Neural progenitor cell (in vitro differentiated cells): ENCODE measurements around the gene EDIL3. TPM values are rescaled to one million over a fixed set of nuclear protein-coding genes. Genes with fewer than 3 reads are reported as not detected.

Experiments used
- DNase-seq: peaks from one replicate; pipeline ENCODE4 v3.0.0-alpha.2; 2016; ENCODE audit warnings: low spot score
- H2AFZ ChIP-seq: fragments of 200-600 bp; sonication (generic); replicated peaks from 2 replicates; pipeline ENCODE4 v1.6.1; 2016; ENCODE audit warnings: antibody characterized with exemption
- H3F3A ChIP-seq: fragments of 200-600 bp; sonication (generic); 2 replicates; pipeline ENCODE4 v1.6.1; 2016; ENCODE audit warnings: antibody characterized with exemption, low read depth
- H3K27ac ChIP-seq: fragments of 200-600 bp; sonication (generic); 2 replicates; pipeline ENCODE4 v1.5.1; 2016; ENCODE audit warnings: mild to moderate bottlenecking
- H3K27me3 ChIP-seq: fragments of 200-600 bp; sonication (generic); 2 replicates; pipeline ENCODE4 v1.6.1; 2016; ENCODE audit warnings: mild to moderate bottlenecking, moderate library complexity
- H3K36me3 ChIP-seq: fragments of 200-600 bp; sonication (generic); 2 replicates; pipeline ENCODE4 v1.5.1; 2016
- H3K4me1 ChIP-seq: fragments of 200-600 bp; sonication (generic); 2 replicates; pipeline ENCODE4 v1.6.1; 2016; ENCODE audit warnings: mixed run types
- H3K4me2 ChIP-seq: fragments of 200-600 bp; sonication (generic); 2 replicates; pipeline ENCODE4 v1.6.1; 2016
- H3K4me3 ChIP-seq: fragments of 200-600 bp; sonication (generic); 2 replicates; pipeline ENCODE4 v1.5.1; 2016
- H3K79me2 ChIP-seq: fragments of 200-600 bp; sonication (generic); 2 replicates; pipeline ENCODE4 v1.6.1; 2016; ENCODE audit warnings: low read depth
- H3K9ac ChIP-seq: fragments of 200-600 bp; sonication (generic); 2 replicates; pipeline ENCODE4 v1.6.1; 2016
- H3K9me3 ChIP-seq: fragments of 200-600 bp; sonication (generic); 2 replicates; pipeline ENCODE4 v1.5.1; 2016; ENCODE audit warnings: low read depth
- H4K20me1 ChIP-seq: fragments of 200-600 bp; sonication (generic); 2 replicates; pipeline ENCODE4 v1.6.1; 2016; ENCODE audit warnings: low read depth
- H3K27ac Mint-ChIP-seq: 3 replicates; pipeline ENCODE4 v1.8.0; 2021; ENCODE audit warnings: mixed read lengths
- H3K27me3 Mint-ChIP-seq: 2 replicates; pipeline ENCODE4 v1.8.0; 2022; ENCODE audit warnings: low read depth, mild to moderate bottlenecking, inconsistent platforms, moderate library complexity, mixed read lengths; ENCODE audit not compliant: insufficient read depth
- H3K36me3 Mint-ChIP-seq: 3 replicates; pipeline ENCODE4 v1.8.0; 2021; ENCODE audit warnings: mixed read lengths
- H3K4me1 Mint-ChIP-seq: 3 replicates; pipeline ENCODE4 v1.8.0; 2021; ENCODE audit warnings: mixed read lengths
- H3K4me3 Mint-ChIP-seq: 3 replicates; pipeline ENCODE4 v1.8.0; 2021; ENCODE audit warnings: mild to moderate bottlenecking, moderate library complexity, mixed read lengths
- H3K9me3 Mint-ChIP-seq: 3 replicates; pipeline ENCODE4 v1.8.0; 2020; ENCODE audit warnings: mixed read lengths
- EZH2 ChIP-seq: fragments of 200-600 bp; sonication (generic); IDR thresholded peaks from 2 replicates; pipeline ENCODE4 v1.6.1; 2017; ENCODE audit warnings: antibody characterized with exemption, mild to moderate bottlenecking, moderate library complexity
- EZH2phosphoT487 ChIP-seq: fragments of 200-600 bp; sonication (generic); IDR thresholded peaks from 2 replicates; pipeline ENCODE4 v1.6.1; 2017; ENCODE audit warnings: antibody characterized with exemption
- total RNA-seq: library from RNA; depleted of rRNA; stranded (reverse); fragments of >200 nt; gene quantifications from 2 replicates; pipeline ENCODE4 v1.2.3, GENCODE V29; 2015; ENCODE audit warnings: low replicate concordance
- TF ChIP-seq, protein P1 (sequence below): fragments of 200-600 bp; sonication (generic); IDR thresholded peaks from 2 replicates; pipeline ENCODE4 v1.5.1; 2017; ENCODE audit warnings: antibody characterized with exemption, mild to moderate bottlenecking

Gene EDIL3
- total RNA-seq, 1 donor from 2014 or later, result 13.8 TPM

GRCh38 chr5:84249918-84250630 is 134.6 kb downstream of the EDIL3 start:
- Mint-ChIP-seq H3K4me3 (no peak overlapping the region), H3K27me3 (no peaks in the 10 kb centered on the region), H3K27ac (no peak overlapping the region), H3K4me1 (peaks cover 8% of the 10 kb centered on the region), H3K36me3 (no peaks in the 10 kb centered on the region), H3K9me3 (no peaks in the 10 kb centered on the region)
- Histone ChIP-seq H3K9ac (no peak overlapping the region), H3K36me3 (no peaks in the 10 kb centered on the region), H3K27ac (no peak overlapping the region), H3K4me3 (no peak overlapping the region), H4K20me1 (no peaks in the 10 kb centered on the region), H2AFZ (peak overlapping the region; percentile 11), H3K4me1 (peaks cover 8% of the 10 kb centered on the region), H3F3A (no peaks in the 10 kb centered on the region), H3K4me2 (no peak overlapping the region), H3K27me3 (no peaks in the 10 kb centered on the region), H3K79me2 (no peaks in the 10 kb centered on the region), H3K9me3 (no peaks in the 10 kb centered on the region)
- TF ChIP-seq, protein P1, sequence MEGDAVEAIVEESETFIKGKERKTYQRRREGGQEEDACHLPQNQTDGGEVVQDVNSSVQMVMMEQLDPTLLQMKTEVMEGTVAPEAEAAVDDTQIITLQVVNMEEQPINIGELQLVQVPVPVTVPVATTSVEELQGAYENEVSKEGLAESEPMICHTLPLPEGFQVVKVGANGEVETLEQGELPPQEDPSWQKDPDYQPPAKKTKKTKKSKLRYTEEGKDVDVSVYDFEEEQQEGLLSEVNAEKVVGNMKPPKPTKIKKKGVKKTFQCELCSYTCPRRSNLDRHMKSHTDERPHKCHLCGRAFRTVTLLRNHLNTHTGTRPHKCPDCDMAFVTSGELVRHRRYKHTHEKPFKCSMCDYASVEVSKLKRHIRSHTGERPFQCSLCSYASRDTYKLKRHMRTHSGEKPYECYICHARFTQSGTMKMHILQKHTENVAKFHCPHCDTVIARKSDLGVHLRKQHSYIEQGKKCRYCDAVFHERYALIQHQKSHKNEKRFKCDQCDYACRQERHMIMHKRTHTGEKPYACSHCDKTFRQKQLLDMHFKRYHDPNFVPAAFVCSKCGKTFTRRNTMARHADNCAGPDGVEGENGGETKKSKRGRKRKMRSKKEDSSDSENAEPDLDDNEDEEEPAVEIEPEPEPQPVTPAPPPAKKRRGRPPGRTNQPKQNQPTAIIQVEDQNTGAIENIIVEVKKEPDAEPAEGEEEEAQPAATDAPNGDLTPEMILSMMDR, result peak; percentile 26
- TF ChIP-seq EZH2, result no peak
- DNase-seq, result peak; percentile 73

DNA sequence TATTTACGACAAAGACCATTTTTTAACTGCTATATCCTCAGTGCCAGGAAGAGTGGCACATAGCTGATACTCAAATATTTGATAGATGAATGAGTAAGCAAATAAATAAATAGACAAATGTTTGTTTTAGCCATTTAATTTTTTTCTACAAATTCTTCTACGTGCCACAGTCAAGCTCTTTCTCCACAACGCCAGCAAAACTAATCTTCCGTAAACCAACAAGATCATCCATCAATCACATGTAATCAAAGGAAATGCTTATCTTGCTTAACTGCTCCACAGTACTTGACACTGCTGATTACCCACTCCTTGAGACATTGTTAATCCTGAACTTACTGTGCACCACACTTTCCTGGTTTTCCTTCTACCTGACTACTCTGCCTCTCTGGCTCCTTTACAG is 136.7 kb downstream of the EDIL3 start:
- Histone ChIP-seq H3F3A (no peaks in the 10 kb centered on the region), H3K79me2 (no peaks in the 10 kb centered on the region), H4K20me1 (no peaks in the 10 kb centered on the region), H3K27ac (no peak overlapping the region), H3K4me3 (no peak overlapping the region), H3K4me1 (peaks cover 8% of the 10 kb centered on the region), H2AFZ (no peak overlapping the region), H3K9me3 (no peaks in the 10 kb centered on the region), H3K4me2 (no peak overlapping the region), H3K36me3 (no peaks in the 10 kb centered on the region), H3K27me3 (no peaks in the 10 kb centered on the region), H3K9ac (no peak overlapping the region)
- Mint-ChIP-seq H3K27me3 (no peaks in the 10 kb centered on the region), H3K9me3 (no peaks in the 10 kb centered on the region), H3K27ac (no peak overlapping the region), H3K36me3 (no peaks in the 10 kb centered on the region), H3K4me3 (no peak overlapping the region), H3K4me1 (peaks cover 8% of the 10 kb centered on the region)
- TF ChIP-seq EZH2 (no peak), EZH2phosphoT487 (no peak)
- TF ChIP-seq, protein P1, result no peak
- DNase-seq, result no peak

DNA sequence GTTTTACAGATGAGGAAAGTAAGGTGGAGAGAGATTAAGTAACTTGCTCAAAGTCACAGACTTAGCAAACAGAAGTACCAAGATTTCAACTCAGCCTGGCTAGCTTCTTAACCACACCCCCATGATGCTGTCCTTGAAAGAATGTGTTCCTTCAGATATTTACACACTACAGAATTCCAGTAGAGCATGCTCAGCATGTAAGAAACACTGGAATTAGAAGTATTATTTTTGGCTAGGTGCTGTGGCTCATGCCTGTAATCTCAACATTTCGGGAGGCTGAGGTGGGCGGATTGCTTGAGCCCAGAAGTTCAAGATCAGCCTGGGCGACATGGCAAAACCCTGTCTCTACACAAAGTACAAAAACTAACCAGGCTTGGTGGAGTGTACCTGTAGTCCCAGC is 142.4 kb downstream of the EDIL3 start:
- no peak overlapping the region for H3K4me2 ChIP-seq

More for the DNA sequence above, 142.4 kb downstream of the EDIL3 start:
- no peak overlapping the region for H3K4me3 Mint-ChIP-seq
- no peak overlapping the region for H3K27ac Mint-ChIP-seq
- no peaks in the 10 kb centered on the region for H3F3A ChIP-seq
- no peaks in the 10 kb centered on the region for H3K36me3 Mint-ChIP-seq
- no peaks in the 10 kb centered on the region for H3K79me2 ChIP-seq
- H3K9ac ChIP-seq, result no peak overlapping the region
- TF ChIP-seq, protein P1, result no peak
- TF ChIP-seq EZH2 (no peak), EZH2phosphoT487 (no peak)
- H3K27me3 ChIP-seq, result no peaks in the 10 kb centered on the region
- H3K4me1 ChIP-seq, result no peaks in the 10 kb centered on the region
- H3K4me1 Mint-ChIP-seq, result no peaks in the 10 kb centered on the region
- no peak overlapping the region for H3K27ac ChIP-seq
- H3K9me3 Mint-ChIP-seq, result no peaks in the 10 kb centered on the region
- no peaks in the 10 kb centered on the region for H3K36me3 ChIP-seq
- no peak overlapping the region for H2AFZ ChIP-seq
- H3K4me3 ChIP-seq, result no peak overlapping the region
- H3K9me3 ChIP-seq, result no peaks in the 10 kb centered on the region
- H4K20me1 ChIP-seq, result no peaks in the 10 kb centered on the region
- H3K27me3 Mint-ChIP-seq, result no peaks in the 10 kb centered on the region
- DNase-seq, result no peak
